ENCODE results near the gene MFN2.

Gene MFN2

DNA sequence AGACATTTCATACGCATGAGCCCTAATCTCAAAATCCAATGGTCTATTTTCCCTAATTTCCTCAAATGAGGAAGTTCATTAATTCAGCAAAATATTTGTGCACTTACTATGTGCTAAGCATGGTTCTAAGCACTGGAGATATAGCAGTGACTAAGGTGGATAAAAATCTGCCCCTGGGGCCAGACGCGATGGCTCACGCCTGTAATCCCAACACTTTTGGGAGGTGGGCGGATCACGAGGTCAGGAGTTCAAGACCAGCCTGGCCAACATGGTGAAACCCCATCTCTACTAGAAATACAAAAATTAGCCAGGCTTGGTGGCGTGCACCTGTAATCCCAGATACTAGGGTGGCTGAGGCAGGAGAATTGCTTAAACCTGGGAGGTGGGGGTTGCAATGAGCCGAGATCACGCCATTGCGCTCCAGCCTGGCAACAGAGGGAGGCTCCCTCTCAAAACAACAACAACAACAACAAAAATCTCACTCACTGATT lies 34.8 kb downstream of the MFN2 start:
- no peak for DNase-seq (ENCODE audit: low spot score)
- in situ Hi-C loops (cut with MboI; ENCODE audit: low sequenced_read_pairs, unreplicated experiment), result no loop called here
- no peak for TF ChIP-seq CTCF (IDR thresholded peaks at IDR 0.05; ENCODE audit: borderline replicate concordance, control extremely low read depth, extremely low read depth, insufficient read depth, missing control alignments)

DNA sequence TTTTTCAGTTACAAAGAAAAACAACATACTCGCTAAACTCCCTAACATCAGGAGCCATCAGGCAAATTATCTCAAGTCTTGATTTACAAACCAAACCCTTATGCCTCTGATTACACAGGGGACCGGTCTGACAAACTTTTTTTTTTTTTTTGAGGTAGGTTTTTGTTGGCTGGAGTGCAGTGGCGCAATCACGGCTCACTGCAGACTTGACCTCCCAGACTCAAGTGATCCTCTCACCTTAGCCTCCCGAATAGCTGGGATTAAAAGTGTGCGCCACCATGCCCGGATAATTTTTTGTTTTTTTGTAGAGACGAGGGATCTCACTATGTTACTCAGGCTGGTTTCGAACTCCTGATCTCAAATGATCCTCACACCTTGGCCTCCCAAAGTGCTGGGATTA lies 35.3 kb downstream of the MFN2 start:
- TF ChIP-seq CTCF (IDR thresholded peaks at IDR 0.05; ENCODE audit: borderline replicate concordance, control extremely low read depth, extremely low read depth, insufficient read depth, missing control alignments), result no peak
- no peak for DNase-seq (ENCODE audit: low spot score)
- in situ Hi-C loops (cut with MboI; ENCODE audit: low sequenced_read_pairs, unreplicated experiment), result no loop called here

- no peak for DNase-seq (ENCODE audit: low spot score)
- no peak for TF ChIP-seq CTCF (IDR thresholded peaks at IDR 0.05; ENCODE audit: borderline replicate concordance, control extremely low read depth, extremely low read depth, insufficient read depth, missing control alignments)
- in situ Hi-C loops (cut with MboI; ENCODE audit: low sequenced_read_pairs, unreplicated experiment), result no loop called here
Observed at GRCh38 chr1:12016182-12016581, 35.9 kb downstream of the MFN2 start.

DNA sequence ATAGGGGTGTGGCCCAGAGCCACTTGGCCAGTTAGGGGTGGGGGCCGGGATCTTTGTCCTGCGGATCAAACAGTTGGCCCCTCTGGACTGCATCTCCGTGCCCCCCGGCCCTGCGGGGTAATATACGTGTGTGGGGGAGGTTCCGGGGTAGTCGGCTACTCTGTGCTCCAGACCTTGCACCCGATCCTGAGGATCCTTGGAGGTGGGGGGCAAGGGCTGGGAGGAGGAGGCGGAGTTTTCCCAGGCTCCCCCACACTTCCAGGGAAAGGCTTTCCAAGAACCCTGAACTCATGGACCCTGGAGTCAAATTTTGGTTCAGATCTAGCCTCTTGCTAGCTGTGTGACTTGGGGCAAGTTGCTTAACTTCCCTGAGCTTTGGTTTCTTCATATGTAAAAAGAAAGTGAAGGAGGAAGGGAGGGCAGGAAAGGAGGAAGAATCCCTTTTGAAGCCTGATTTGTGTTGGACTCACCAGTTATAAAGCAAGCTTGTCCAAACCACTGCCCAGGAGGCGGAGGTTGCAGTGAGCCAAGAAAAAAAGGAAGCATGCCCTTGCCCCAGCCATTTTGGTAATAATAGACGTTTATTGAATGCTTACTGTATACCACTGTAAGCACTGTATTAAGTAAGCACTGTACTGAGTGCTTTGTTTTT lies 39.7 kb downstream of the MFN2 start:
- in situ Hi-C loops (cut with MboI; ENCODE audit: low sequenced_read_pairs, unreplicated experiment), result no loop called here
- TF ChIP-seq CTCF (IDR thresholded peaks at IDR 0.05; ENCODE audit: borderline replicate concordance, control extremely low read depth, extremely low read depth, insufficient read depth, missing control alignments), result no peak
- DNase-seq (ENCODE audit: low spot score), result no peak

- in situ Hi-C loops (cut with MboI; ENCODE audit: low sequenced_read_pairs, unreplicated experiment), result no loop called here
- DNase-seq (ENCODE audit: low spot score), result no peak
- no peak for TF ChIP-seq CTCF (IDR thresholded peaks at IDR 0.05; ENCODE audit: borderline replicate concordance, control extremely low read depth, extremely low read depth, insufficient read depth, missing control alignments)
Observed at GRCh38 chr1:12021616-12022015, 41.4 kb downstream of the MFN2 start.

- TF ChIP-seq CTCF (IDR thresholded peaks at IDR 0.05; ENCODE audit: borderline replicate concordance, control extremely low read depth, extremely low read depth, insufficient read depth, missing control alignments), result no peak
- in situ Hi-C loops (cut with MboI; ENCODE audit: low sequenced_read_pairs, unreplicated experiment), result no loop called here
Observed at GRCh38 chr1:12022036-12022435, 41.8 kb downstream of the MFN2 start.

More at GRCh38 chr1:12022036-12022435, 41.8 kb downstream of the MFN2 start:
- DNase-seq (ENCODE audit: low spot score), result no peak

All from GM13976 (cell line).